Muscle of arm (tissue), 12 donors: Measurements from ENCODE around the gene OR3A3. TPM values are rescaled to one million over a fixed set of nuclear protein-coding genes. Genes with fewer than 3 reads are reported as not detected.

ENCODE experiments used
- DNase-seq: peaks from one replicate; pipeline ENCODE4 v3.0.0-alpha.2; 2013
- polyA plus RNA-seq, 12 donors: library from polyadenylated mRNA; unstranded; fragments of 120-200 nt; gene quantifications; one replicate each; pipeline ENCODE4 v1.2.1, GENCODE V29; 2013; ENCODE audit not compliant: insufficient read length in 12 of 12

Gene OR3A3
- polyA plus RNA-seq, 12 donors: 0.12 to 0.18 (median 0.13) TPM; not detected in 9

DNA sequence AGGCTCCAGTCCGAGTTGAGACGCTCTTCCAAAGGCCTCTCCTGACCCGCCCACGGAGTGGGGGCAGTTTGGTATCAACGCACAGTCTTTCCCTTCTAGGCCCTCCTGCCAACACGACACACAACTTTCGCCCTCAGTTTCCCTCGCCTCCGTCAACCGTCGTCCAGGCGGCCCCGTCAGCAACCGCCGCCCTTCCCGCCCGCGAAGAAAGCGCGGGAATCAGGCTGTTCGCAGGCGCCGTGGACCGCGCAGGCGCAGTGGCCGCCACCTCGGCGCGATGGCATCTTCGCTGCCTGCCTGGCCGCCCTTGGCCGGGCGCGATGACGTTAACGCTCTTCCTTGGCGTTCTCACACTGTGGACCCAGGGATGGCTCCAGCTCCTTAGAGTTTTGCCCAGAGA lies 60.4 kb downstream of the OR3A3 start, which contains the start of gene SPATA22:
TSS of gene SPATA22 (minus strand) at position 221 of the 400 bp plus-strand sequence. CDS start 2,494 bp downstream, outside the sequence.
- no peak for DNase-seq

DNA sequence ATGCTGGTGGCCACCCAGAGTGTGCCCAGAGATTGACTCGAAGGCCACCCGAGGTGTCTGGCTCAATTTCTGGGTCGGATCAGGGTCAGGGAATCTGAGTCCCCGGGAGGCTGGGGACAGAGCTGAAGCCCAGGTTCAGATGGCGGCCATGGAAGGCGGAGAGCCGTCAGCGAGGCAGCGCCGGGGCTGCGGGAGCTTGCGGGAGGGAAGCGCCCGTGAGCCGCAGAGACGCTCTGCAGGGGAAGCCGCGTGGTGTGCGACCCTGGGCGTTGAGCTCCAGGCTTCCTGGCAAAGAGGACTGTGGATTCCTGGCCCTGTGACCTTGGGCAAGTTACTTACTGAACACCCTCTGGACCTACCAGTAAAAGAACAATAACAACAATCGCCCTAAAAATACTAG lies 61.0 kb downstream of the OR3A3 start:
- no peak for DNase-seq

Other genes starting within 250 kb of the OR3A3 start
- not detected for gene OR1A2, start 213.9 kb upstream of the OR3A3 start, polyA plus RNA-seq
- gene OR1A1, start 203.7 kb upstream of the OR3A3 start, polyA plus RNA-seq: under 1 TPM in 1 of 12 donors, not detected in 11; 0.05 TPM
- under 1 TPM in 2 of 12 donors, not detected in 10; 0.12 to 0.23 TPM for gene OR3A1, start 113.0 kb upstream of the OR3A3 start, polyA plus RNA-seq
- gene OR3A2, start 25.1 kb upstream of the OR3A3 start, polyA plus RNA-seq: 1 to 10 TPM in 2 of 12 donors, under 1 TPM in 6, not detected in 4; 0.11 to 2.0 (median 0.36) TPM
- gene OR1E1, start 13.0 kb upstream of the OR3A3 start, polyA plus RNA-seq: under 1 TPM in 3 of 12 donors, not detected in 9; 0.13 to 0.15 (median 0.15) TPM
- gene OR1E2, start 22.5 kb downstream of the OR3A3 start, polyA plus RNA-seq: not detected
- 1 to 10 TPM in 1 of 12 donors, under 1 TPM in 7, not detected in 4; 0.13 to 1.9 (median 0.60) TPM for gene SPATA22, start 60.4 kb downstream of the OR3A3 start, polyA plus RNA-seq
- gene ASPA, start 64.6 kb downstream of the OR3A3 start, polyA plus RNA-seq: 1 to 10 TPM in 11 of 12 donors, not detected in 1; 1.6 to 7.9 (median 4.4) TPM
- 1 to 10 TPM in 9 of 12 donors, under 1 TPM in 2, not detected in 1; 0.92 to 5.7 (median 1.6) TPM for gene TRPV3, start 146.4 kb downstream of the OR3A3 start, polyA plus RNA-seq
- 1 to 10 TPM in 11 of 12 donors, not detected in 1; 3.9 to 7.8 (median 5.3) TPM for gene TRPV1, start 198.0 kb downstream of the OR3A3 start, polyA plus RNA-seq
- 10 to 100 TPM in 1 of 12 donors, 1 to 10 TPM in 10, not detected in 1; 5.6 to 12.0 (median 6.7) TPM for gene SHPK, start 224.9 kb downstream of the OR3A3 start, polyA plus RNA-seq
- 10 to 100 TPM in 2 of 12 donors, 1 to 10 TPM in 9, not detected in 1; 6.9 to 15.0 (median 8.8) TPM for gene CTNS, start 225.4 kb downstream of the OR3A3 start, polyA plus RNA-seq